Right lobe of liver (tissue), 6 donors: Measurements from ENCODE around the gene MRPL20. TPM values are rescaled to one million over a fixed set of nuclear protein-coding genes. Genes with fewer than 3 reads are reported as not detected.

Experiments used
- ATAC-seq, 4 donors: fragments of 200-7000 bp; cut with Tn5 transposase; one replicate each; pipeline ENCODE4 v1.9.1; 2020; ENCODE audit warnings: mild to moderate bottlenecking in 4 of 4, moderate library complexity in 4 of 4
- DNase-seq, 3 donors: peaks; one replicate each; pipeline ENCODE4 v3.0.0-alpha.2; 2020
- H3K27ac ChIP-seq, 3 donors: fragments of 200-600 bp; one replicate each; pipeline ENCODE4 v1.8.0; 2022
- H3K27me3 ChIP-seq, 2 donors: fragments of 200-600 bp; one replicate each; pipeline ENCODE4 v1.8.0; 2022
- H3K36me3 ChIP-seq, 4 donors: fragments of 200-600 bp; sonication (generic) in 1 of 4; one replicate each; pipeline versions ENCODE4 v1.5.1 to v1.8.0; 2017 to 2022; ENCODE audit warnings: control low read depth in 1 of 4
- H3K4me1 ChIP-seq, 4 donors: fragments of 200-600 bp; sonication (generic) in 1 of 4; one replicate each; pipeline versions ENCODE4 v1.5.1 to v1.8.0; 2017 to 2022; ENCODE audit warnings: control low read depth in 1 of 4
- H3K4me3 ChIP-seq, 3 donors: fragments of 200-600 bp; one replicate each; pipeline ENCODE4 v1.8.0; 2022
- H3K9me3 ChIP-seq, 4 donors: fragments of 200-600 bp; sonication (generic) in 1 of 4; one replicate each; pipeline versions ENCODE4 v1.5.1 to v1.8.0; 2017 to 2022; ENCODE audit warnings: control low read depth in 1 of 4
- POLR2A ChIP-seq: fragments of 450-650 bp; IDR thresholded peaks from one replicate; pipeline ENCODE4 v1.6.1; 2017; ENCODE audit warnings: antibody characterized with exemption, mild to moderate bottlenecking
- WGBS: methylation state at CpG from one replicate; pipeline ENCODE4 v1.1.6; 2018; ENCODE audit warnings: low coverage, low lambda C conversion rate; ENCODE audit not compliant: insufficient coverage; ENCODE audit errors: missing lambda C conversion rate; 5-methylcytosine and 5-hydroxymethylcytosine counted together
- intact Hi-C, 2 donors: fragments of 100-400 bp; cut with DNase I; formaldehyde crosslinking; loops; one replicate each; pipeline versions ENCODE4 v1.11.2 to v1.14.1; 2022
- total RNA-seq, 6 experiments: library from RNA; depleted of rRNA in 2 of 6; stranded (reverse); fragments of >200 nt in 2 of 6; fragmentation: NEBNext Ultra II Directional in 3 of 6; extraction: Animal tissue kit (Norgen Biotek cat#: 25700) in 3 of 6; gene quantifications; one replicate each; pipeline versions ENCODE4 v1.1.0 to v1.2.4, GENCODE V29; 2016 to 2023
- TF ChIP-seq, protein P1 (sequence below), 4 donors: fragments of 200-600 bp in 3 of 4; fragments of 450-650 bp in 1 of 4; IDR thresholded peaks; one replicate each; pipeline versions ENCODE4 v1.5.1 to v1.8.0; 2016 to 2022; ENCODE audit warnings: antibody characterized with exemption in 4 of 4, mild to moderate bottlenecking in 2 of 4
- donor health status: DM: no; HTN: yes; CAD: no.
- donor health status: DM: no; HTN: no; CAD: no.
- donor health status: DM: no; HTN: no; CAD: no.
- donor health status: DM: no; HTN: yes; CAD: no.
- donor health status: DM: no; HTN: yes; CAD: no.

The MRPL20 gene
- total RNA-seq, 6 experiments from 2014 or later: 44.1 to 91.2 (median 56.5) TPM

DNA sequence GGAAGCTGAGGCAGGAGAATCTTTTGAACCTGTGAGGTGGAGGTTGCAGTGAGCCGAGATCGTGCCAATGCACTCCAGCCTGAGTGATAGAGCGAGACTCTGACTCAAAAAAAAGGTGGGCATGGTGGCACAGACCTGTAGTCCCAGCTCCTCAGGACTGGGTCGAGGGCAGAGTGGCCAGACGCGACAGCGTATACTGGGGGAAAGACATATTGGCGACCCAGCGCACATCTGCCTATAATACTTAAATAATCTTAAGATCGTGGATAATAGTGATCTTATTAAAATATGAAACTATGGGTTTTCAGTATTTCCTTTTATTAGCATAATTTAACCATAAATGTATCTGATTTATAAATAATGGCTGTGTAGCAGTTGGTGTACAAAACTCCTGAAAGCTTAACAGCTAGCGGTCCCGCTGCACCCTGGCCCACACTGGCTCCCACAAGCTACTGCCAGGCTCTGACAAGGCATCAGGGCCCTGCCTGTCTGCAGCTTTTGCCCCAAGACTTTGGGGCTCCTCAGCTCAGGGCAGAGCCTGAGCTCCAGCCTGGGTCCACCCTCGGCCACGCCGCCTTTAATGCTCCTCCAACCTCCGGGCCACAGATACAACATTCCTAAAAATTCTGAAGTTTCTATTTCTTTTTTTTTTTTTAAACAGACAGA lies 29.4 kb downstream of the MRPL20 start:
- H3K9me3 ChIP-seq: no peaks in the 10 kb centered on the region
- DNase-seq (no peak), ATAC-seq (no peak)
- no peak for TF ChIP-seq POLR2A
- TF ChIP-seq, protein P1, sequence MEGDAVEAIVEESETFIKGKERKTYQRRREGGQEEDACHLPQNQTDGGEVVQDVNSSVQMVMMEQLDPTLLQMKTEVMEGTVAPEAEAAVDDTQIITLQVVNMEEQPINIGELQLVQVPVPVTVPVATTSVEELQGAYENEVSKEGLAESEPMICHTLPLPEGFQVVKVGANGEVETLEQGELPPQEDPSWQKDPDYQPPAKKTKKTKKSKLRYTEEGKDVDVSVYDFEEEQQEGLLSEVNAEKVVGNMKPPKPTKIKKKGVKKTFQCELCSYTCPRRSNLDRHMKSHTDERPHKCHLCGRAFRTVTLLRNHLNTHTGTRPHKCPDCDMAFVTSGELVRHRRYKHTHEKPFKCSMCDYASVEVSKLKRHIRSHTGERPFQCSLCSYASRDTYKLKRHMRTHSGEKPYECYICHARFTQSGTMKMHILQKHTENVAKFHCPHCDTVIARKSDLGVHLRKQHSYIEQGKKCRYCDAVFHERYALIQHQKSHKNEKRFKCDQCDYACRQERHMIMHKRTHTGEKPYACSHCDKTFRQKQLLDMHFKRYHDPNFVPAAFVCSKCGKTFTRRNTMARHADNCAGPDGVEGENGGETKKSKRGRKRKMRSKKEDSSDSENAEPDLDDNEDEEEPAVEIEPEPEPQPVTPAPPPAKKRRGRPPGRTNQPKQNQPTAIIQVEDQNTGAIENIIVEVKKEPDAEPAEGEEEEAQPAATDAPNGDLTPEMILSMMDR (IDR thresholded peaks at IDR 0.05): no peak
- no peak overlapping the region for H3K27ac ChIP-seq
- 94% methylated on average over 13 of the region's 16 CpGs for WGBS
- peaks cover 0 to 16% (median 4%) of the 10 kb centered on the region in 4 donors for H3K4me1 ChIP-seq
- H3K36me3 ChIP-seq: peaks cover 0 to 6% (median 0%) of the 10 kb centered on the region in 4 donors
- no peaks in the 10 kb centered on the region for H3K27me3 ChIP-seq
- no peak overlapping the region for H3K4me3 ChIP-seq
- intact Hi-C loops: no loop called here

DNA sequence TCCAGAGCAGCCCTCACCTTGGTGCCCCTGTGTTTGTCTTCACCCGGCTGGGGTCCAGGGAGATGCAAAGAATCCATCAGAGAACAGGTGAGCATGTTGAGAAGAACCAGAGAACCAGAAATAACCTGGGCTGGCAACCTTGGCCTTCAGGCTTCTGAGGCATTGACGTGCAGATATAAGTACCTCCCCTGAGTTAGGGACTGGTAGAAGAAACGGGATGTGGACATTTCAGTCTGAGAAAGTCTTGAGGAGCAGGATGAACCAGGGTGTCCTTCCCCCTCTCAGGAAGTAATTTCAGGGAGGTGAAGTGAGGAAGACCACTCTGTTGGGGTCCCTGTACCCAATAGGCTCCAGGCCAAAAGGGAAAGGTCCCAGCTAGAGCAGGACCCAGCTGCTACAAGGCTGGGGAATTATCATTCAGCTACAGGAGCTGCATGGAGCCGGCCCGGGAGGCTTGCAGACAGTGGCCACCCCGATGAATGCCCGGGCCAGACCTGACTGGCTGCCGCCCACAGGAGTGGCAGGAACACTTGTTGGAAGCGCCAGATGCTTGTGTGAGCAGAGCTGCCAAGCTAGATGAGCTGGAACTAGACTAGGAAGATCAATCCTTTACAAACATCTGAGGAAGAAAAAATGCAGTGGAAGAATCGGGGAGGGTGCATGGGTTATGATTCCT lies 30.4 kb downstream of the MRPL20 start:
- peaks cover 0 to 25% (median 9%) of the 10 kb centered on the region in 4 donors for H3K4me1 ChIP-seq
- DNase-seq (no peak), ATAC-seq (no peak)
- no peaks in the 10 kb centered on the region for H3K9me3 ChIP-seq
- WGBS: 76% methylated on average over 4 of the region's 10 CpGs
- intact Hi-C loops: no loop called here
- TF ChIP-seq, protein P1 (IDR thresholded peaks at IDR 0.05): no peak
- no peak for TF ChIP-seq POLR2A
- H3K36me3 ChIP-seq: peaks cover 0 to 6% (median 0%) of the 10 kb centered on the region in 4 donors
- no peak overlapping the region for H3K27ac ChIP-seq
- no peak overlapping the region for H3K4me3 ChIP-seq
- no peaks in the 10 kb centered on the region for H3K27me3 ChIP-seq

DNA sequence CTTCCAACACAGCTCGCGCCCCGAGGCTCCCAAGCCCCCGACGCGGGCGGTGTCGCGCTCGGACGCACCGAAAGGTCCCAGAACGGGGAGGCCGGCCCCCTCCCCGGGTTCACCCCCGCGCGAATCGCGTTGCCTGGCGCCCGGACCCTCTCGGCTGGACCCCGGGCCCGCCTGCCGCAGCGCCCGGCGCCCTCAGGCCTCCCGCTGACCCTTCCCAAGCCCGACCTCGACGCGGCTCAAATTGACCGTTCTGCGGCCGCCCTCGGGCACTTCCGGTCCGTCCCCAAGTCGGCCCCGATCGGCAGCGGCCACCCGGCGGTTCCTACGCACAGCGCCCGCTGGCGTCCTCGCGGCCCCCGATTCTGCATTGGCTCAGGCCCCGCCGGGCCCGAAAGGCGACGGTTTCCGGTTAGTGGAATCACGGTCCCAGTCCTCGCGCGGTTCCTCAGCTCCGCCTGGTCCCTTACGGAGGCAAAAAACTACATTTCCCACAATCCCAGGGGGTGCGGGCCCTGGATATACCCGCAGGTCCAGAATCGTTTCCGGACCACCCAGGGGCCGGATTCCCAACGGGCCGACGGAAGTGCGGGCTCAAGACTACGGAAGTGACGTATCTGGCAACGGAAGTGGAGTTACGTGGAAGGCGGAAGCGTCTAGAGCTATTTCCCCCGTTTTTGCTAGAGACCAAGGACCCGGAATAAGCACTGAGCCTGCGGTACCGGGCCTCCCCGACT lies 32.0 kb downstream of the MRPL20 start, which contains the start of gene AURKAIP1:
Gene AURKAIP1, minus strand, starts transcription at position 279 of the 734 bp plus-strand sequence. CDS start 451 bp downstream, outside the sequence.
- TF ChIP-seq POLR2A: peak; percentile 61
- TF ChIP-seq, protein P1 (IDR thresholded peaks at IDR 0.05): peak; percentile 23 to 48 (median 34)

DNA sequence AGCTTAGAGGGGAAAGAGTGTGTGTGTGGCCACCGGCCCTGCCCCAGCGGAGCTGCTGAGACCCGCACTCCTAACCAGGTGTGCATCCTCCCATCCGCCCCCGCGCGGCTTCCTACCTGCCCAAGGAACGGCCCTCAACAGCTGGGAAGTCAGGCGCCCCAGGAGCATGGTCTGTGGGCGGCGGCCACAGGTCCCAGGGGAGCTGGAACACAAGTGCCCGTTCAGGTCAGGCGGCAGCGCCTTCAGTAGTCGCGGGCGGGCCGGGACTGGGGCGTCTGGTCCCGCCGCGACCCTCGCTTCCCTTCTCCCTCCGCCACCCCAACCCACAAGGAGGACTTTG lies 32.5 kb downstream of the MRPL20 start:
- intact Hi-C loops: no loop called here
- no peak for TF ChIP-seq POLR2A
- TF ChIP-seq, protein P1 (IDR thresholded peaks at IDR 0.05): no peak
- Histone ChIP-seq H3K9me3 (no peaks in the 10 kb centered on the region), H3K4me1 (peaks cover 0 to 26% (median 9%) of the 10 kb centered on the region in 4 donors), H3K27me3 (no peaks in the 10 kb centered on the region), H3K36me3 (peaks cover 0 to 6% (median 0%) of the 10 kb centered on the region in 4 donors), H3K4me3 (peak overlapping the region; percentile 76 to 100 (median 93)), H3K27ac (peak overlapping the region; percentile 72 to 92 (median 91))
- DNase-seq (peak in 2 of 3 donors; percentile 56 to 62), ATAC-seq (no peak)
- WGBS: 0% methylated on average over 6 of the region's 24 CpGs

More for the DNA sequence above, 32.0 kb downstream of the MRPL20 start, which contains the start of gene AURKAIP1:
- peak; percentile 93 to 96 (median 95) for ATAC-seq
- Histone ChIP-seq H3K4me1 (peaks cover 0 to 26% (median 9%) of the 10 kb centered on the region in 4 donors), H3K9me3 (no peaks in the 10 kb centered on the region), H3K27ac (peak within 1 kb of the TSS; percentile 72 to 92 (median 91)), H3K36me3 (peaks cover 0 to 6% (median 0%) of the 10 kb centered on the region in 4 donors), H3K27me3 (no peaks in the 10 kb centered on the region), H3K4me3 (peak within 1 kb of the TSS; percentile 76 to 100 (median 93))
- intact Hi-C loops: no loop called here
- WGBS: 1% methylated on average over 15 of the region's 85 CpGs
- DNase-seq: peak; percentile 96 to 99 (median 99)
